Dermis microvascular lymphatic vessel endothelial cell (primary cell): Measurements from ENCODE around the gene USPL1. TPM values are rescaled to one million over a fixed set of nuclear protein-coding genes. Genes with fewer than 3 reads are reported as not detected.

ENCODE experiments used
- DNase-seq, 2 donors: peaks; one replicate each; pipeline versions ENCODE4 v3.0.0 to v3.0.0-alpha.2; 2010; ENCODE audit warnings: low read depth in 2 of 2
- total RNA-seq: library from RNA; depleted of rRNA; stranded (reverse); fragments of >200 nt; gene quantifications from 2 replicates; pipeline ENCODE4 v1.2.1, GENCODE V29; 2014

Gene USPL1
- total RNA-seq, 1 donor from 2014 or later: 8.0 TPM

- no peak for DNase-seq
Observed at GRCh38 chr13:30656178-30656577, 38.5 kb downstream of the USPL1 start.

GRCh38 chr13:30659980-30660379 is 42.3 kb downstream of the USPL1 start:
- DNase-seq: no peak

- DNase-seq: no peak
Observed at GRCh38 chr13:30660796-30661195, 43.1 kb downstream of the USPL1 start.

GRCh38 chr13:30664689-30665275 is 47.1 kb downstream of the USPL1 start:
- DNase-seq: no peak

- peak in 1 of 2 donors; percentile 22 for DNase-seq
Observed at GRCh38 chr13:30665638-30666037, 47.9 kb downstream of the USPL1 start.

- no peak for DNase-seq
Observed at GRCh38 chr13:30666113-30666512, 48.4 kb downstream of the USPL1 start.

- no peak for DNase-seq
Observed at GRCh38 chr13:30667014-30667413, 49.3 kb downstream of the USPL1 start.

GRCh38 chr13:30668312-30668711 is 50.6 kb downstream of the USPL1 start:
- DNase-seq: no peak

- no peak for DNase-seq
Observed at GRCh38 chr13:30671271-30671815, 53.6 kb downstream of the USPL1 start.

GRCh38 chr13:30673669-30674521 is 56.2 kb downstream of the USPL1 start:
- peak; percentile 65 to 87 for DNase-seq

GRCh38 chr13:30675717-30676116 is 58.0 kb downstream of the USPL1 start:
- DNase-seq: no peak

- DNase-seq: peak in 1 of 2 donors; percentile 51
Observed at GRCh38 chr13:30676672-30677071, 59.0 kb downstream of the USPL1 start.

GRCh38 chr13:30679483-30680330 is 62.0 kb downstream of the USPL1 start:
- DNase-seq: peak; percentile 35 to 47

GRCh38 chr13:30681843-30682242 is 64.1 kb downstream of the USPL1 start:
- no peak for DNase-seq

GRCh38 chr13:30685320-30685859 is 67.7 kb downstream of the USPL1 start:
- DNase-seq: no peak

GRCh38 chr13:30685987-30686386 is 68.3 kb downstream of the USPL1 start:
- DNase-seq: no peak

GRCh38 chr13:30687601-30688000 is 69.9 kb downstream of the USPL1 start:
- DNase-seq: no peak

- DNase-seq: no peak
Observed at GRCh38 chr13:30689752-30690151, 72.0 kb downstream of the USPL1 start.

GRCh38 chr13:30690282-30691188 is 72.8 kb downstream of the USPL1 start:
- no peak for DNase-seq

- no peak for DNase-seq
Observed at GRCh38 chr13:30692113-30692512, 74.4 kb downstream of the USPL1 start.
